GM21737 (cell line): ENCODE results near the gene TPSD1.
"Not testable (repeated sequence)": the region's sequence is repeated elsewhere in the genome, so short reads cannot be mapped to it uniquely, and the experiment has no call there.

Experiments used
- ATAC-seq: cut with Tn5 transposase; IDR thresholded peaks from one replicate; pipeline ENCODE4 v1.9.1; 2021; ENCODE audit warnings: mild to moderate bottlenecking, moderate library complexity; ENCODE audit not compliant: unreplicated experiment

Gene TPSD1

GRCh38 chr16:1240436-1240835 lies 15.4 kb upstream of the TPSD1 start, which contains the start of gene TPSAB1:
Gene TPSAB1 (plus strand): TSS chr16:1240705. CDS start chr16:1240939, 234 bp downstream.
- ATAC-seq = not testable (repeated sequence)

GRCh38 chr16:1241081-1241480 lies 14.8 kb upstream of the TPSD1 start:
- ATAC-seq = not testable (repeated sequence)

- not testable (repeated sequence) for ATAC-seq
Observed at GRCh38 chr16:1243363-1243762, 12.5 kb upstream of the TPSD1 start.

GRCh38 chr16:1243907-1244850 lies 11.7 kb upstream of the TPSD1 start:
- ATAC-seq = not testable (repeated sequence)

GRCh38 chr16:1244881-1245280 lies 11.0 kb upstream of the TPSD1 start:
- no peak for ATAC-seq

GRCh38 chr16:1245452-1246020 lies 10.3 kb upstream of the TPSD1 start:
- ATAC-seq = no peak

GRCh38 chr16:1247903-1248537 lies 7.8 kb upstream of the TPSD1 start:
- ATAC-seq = not testable (repeated sequence)

- ATAC-seq = not testable (repeated sequence)
Observed at GRCh38 chr16:1249031-1249755, 6.7 kb upstream of the TPSD1 start.

- not testable (repeated sequence) for ATAC-seq
Observed at GRCh38 chr16:1253701-1254364, 2.0 kb upstream of the TPSD1 start.

GRCh38 chr16:1254821-1255220 lies 1.0 kb upstream of the TPSD1 start:
- ATAC-seq = not testable (repeated sequence)

- ATAC-seq = not testable (repeated sequence)
Observed at GRCh38 chr16:1256296-1256873, 516 bp downstream of the TPSD1 start.

GRCh38 chr16:1256874-1257322 lies 1.0 kb downstream of the TPSD1 start:
- no peak for ATAC-seq

GRCh38 chr16:1257561-1258224 lies 1.8 kb downstream of the TPSD1 start:
- no peak for ATAC-seq

- no peak for ATAC-seq
Observed at GRCh38 chr16:1258225-1258600, 2.3 kb downstream of the TPSD1 start.

GRCh38 chr16:1258906-1259759 lies 3.3 kb downstream of the TPSD1 start:
- no peak for ATAC-seq

GRCh38 chr16:1259760-1260068 lies 3.8 kb downstream of the TPSD1 start:
- ATAC-seq = no peak

GRCh38 chr16:1260101-1260680 lies 4.3 kb downstream of the TPSD1 start:
- no peak for ATAC-seq
